Islet of Langerhans (tissue), 1 donor: ENCODE data around the gene TNPO3.
"Not testable (repeated sequence)": the region's sequence is repeated elsewhere in the genome, so short reads cannot be mapped to it uniquely, and the experiment has no call there.

Experiments
- FAIRE-seq: peaks from one replicate; lab custom pipeline; 2011; peaks lifted over from hg19 to GRCh38; lab: Jason Lieb, UNC

TNPO3 gene

DNA sequence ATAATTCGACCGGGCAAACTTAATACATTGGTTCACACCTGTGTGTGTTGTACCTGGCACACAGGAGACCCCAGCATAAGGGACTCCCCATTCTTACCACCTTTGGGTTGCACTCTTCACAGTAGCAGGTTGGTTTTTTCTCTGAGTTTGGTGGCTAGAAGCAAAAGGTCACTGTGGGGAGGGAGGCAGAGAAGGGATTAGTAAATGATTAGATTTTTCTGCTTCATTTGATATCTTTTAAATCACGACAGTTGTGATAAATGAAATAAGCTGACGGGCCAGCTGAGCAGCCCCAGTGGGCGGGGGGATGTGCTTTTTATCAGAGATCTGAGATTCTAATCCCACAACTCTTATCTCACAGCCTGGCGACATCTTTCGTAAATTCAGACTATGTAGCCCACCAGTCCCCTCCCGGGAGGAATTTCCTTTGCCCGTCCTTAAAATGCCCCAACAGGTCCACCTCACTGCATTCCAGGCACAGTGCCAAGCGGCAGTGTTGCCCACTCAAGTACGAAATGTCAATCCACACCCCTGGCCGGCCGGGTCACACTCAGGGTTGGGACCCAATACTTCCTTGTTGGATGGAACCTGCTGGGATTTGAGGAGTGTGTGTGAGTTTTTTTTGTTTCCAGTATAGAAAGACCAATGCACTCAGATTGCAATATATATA lies 133.9 kb downstream of the TNPO3 start:
- no peak for FAIRE-seq

- no peak for FAIRE-seq
Observed at GRCh38 chr7:128919881-128920799, 134.8 kb downstream of the TNPO3 start.

DNA sequence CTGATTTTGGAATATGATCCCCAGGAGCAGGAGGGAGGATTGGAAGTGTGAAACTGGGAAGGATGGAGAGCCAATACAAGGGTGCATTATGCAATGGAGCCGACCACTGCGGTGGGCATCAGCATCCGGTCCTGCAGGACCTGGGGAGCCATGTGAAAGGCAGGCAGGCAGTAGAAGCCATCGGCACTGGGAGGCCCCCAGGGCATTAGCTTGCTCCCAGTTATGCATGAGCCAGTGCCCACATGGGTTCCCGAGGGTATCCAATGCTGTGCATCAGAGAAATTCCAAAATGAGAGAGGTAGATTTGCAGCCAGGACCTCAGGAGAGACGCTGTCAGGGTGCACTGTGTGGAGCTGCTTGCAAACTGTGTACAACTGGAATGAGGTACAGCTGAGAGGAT lies 135.7 kb downstream of the TNPO3 start:
- FAIRE-seq, result no peak

GRCh38 chr7:128918016-128918665 lies 136.8 kb downstream of the TNPO3 start:
- no peak for FAIRE-seq

DNA sequence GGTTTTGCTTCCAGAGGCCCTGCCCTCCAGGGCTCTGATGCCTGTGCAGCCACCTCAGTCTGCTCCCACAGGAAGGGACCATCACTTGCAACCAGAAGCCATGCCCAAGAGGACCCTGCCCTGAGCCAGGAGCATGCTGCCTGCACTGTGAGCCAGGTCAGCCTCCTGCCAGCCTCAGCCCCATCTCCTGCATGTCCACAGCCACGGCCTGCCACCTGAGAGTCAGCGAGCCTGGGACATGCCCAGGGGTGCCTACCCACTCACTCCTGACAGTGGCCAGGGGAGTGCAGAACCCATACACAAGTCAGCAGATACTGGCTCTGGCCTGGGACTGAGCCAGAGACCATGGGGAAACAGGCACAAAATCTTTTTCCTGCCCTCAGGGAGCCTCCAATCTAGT lies 137.8 kb downstream of the TNPO3 start:
- FAIRE-seq, result no peak

DNA sequence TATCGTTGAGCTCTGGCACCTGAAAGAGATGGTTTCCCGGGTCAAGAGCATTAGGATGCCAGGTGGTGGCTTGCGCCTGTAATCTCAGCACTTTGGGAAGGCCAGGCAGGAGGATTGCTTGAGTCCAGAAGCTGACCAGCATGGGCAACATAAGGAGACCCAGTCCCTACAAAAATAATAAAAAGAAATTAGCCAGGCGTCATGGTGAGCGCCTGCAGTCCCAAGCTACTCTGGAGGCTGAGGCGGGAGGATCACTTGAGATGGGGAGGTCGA lies 138.3 kb downstream of the TNPO3 start:
- no peak for FAIRE-seq

DNA sequence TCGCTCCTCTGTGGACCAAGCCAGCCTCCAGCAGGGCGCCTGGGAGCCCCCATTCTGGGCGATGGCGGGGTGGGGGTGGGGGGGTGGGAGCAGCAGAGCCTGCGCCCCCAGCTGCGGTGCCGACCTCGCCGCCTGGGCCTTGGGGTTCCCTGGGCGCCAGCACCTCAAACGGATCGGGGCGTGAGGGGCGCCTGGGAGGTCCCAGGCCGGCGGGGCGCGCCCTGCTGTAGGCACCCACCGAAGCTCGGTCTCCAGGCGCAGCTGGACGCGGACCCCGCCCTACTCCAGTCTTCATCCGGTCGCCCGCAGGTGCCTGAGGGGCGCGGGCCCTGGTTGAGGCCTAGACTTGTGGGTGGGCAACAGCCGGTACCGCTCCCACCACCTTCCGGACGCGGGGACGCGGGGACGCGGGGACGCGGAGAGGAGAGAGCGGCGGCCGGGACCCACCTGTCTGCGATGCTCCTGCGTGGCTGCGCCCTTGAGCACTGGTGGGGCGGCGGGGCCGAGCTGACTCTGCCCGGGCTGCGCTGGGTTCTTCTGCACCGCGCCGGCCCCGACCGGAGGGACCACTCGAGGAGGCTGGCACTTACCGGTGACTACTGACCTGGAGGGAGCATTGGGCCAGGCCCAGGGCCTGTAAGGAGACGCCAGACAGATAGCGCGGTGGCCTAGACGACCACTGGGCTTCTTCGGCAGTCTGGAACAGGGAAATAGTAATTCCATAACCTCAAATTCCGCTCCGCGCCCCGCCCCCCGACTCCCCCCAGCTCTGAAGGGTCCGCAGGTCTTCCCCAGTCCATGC lies 138.9 kb downstream of the TNPO3 start:
- FAIRE-seq, result no peak

DNA sequence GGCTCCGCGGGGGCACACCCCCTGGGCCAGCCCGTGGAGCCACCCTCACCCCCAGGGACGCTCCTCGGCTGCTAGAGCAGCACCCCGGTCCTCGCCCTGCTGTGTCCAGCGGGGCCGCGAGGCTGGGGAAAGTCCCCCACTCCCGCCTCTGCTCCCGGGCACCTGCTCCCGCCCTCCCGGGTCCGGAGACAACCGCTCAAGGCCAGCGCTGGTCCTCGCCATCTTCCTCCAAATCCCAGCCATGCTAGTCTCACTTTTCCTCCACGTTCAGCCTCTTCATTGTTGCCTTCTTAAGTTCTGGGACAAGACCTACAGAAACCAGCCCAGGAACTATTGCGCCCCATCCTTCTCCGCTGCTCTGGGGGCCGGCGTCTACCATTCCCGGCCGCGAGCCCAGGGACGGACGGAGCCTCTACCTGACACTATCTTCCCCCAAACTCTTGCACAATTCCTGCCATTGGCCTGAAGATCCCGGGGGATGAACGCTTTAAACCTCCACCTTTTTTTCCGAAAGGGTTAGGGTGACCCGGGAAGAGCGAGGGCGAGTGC lies 139.6 kb downstream of the TNPO3 start:
- no peak for FAIRE-seq

DNA sequence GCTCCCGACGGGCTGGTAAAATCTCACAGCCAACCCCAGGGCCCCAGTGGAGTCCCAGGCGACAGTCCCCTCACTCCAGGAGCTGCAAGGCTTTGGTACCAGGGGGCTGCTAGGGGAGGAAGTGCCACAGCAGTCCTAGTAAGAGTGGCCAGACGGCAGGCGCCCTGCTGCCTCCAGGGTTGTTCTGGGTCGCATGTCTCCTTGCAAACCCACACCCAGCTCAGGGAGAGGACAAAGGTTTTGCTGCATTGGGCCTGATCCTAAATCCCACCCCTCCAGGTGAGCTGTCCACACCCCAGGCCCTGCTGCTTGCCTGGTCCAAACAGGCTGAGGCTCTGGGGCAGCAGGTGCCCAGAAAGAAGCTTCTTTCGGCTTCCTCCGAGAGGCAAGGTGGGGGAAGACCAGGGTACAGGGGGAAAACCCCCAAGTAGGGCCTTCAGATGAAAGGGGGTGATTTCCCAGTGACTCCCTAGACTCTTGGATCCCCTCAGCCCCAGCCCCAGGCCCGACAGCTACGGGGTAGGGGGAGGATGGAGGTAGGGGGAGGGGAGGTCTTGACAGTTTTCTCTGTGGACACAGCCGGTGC lies 140.3 kb downstream of the TNPO3 start:
- FAIRE-seq, result no peak

DNA sequence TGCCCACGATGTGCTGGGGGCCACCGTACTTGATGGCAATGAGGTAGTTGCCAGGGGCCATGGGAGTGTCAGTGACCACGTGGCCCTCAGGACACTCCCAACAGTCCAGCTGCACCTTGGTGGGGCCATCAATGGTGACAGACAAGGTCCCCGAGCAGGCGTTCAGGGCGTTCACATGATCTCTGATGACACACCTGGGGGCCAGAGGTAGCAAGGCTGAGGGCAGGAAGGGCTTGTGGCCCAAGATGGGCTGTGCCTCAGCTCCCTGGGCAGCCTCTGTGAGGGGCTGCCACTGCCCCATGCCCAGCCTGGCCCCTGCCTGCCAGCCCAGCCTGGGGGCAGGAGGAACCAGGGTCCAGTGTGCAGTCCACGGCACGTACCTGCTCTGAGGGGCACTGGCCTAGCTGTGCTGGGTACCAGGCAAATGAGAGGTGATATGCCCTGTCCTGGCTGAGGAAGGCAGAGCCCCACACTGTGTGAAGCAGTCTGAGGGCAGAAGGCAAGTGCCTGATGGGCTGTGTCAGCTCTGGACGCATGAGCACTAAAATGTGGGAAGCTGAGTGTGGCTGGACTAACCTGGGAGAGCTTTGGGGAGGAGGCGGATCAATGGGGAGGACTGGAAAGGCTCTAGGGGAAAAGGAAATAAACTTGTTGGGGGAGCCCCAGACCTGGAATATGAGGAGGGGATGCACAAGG lies 140.9 kb downstream of the TNPO3 start:
- FAIRE-seq, result no peak

- not testable (repeated sequence) for FAIRE-seq
Observed at GRCh38 chr7:128912709-128913495, 142.0 kb downstream of the TNPO3 start.

DNA sequence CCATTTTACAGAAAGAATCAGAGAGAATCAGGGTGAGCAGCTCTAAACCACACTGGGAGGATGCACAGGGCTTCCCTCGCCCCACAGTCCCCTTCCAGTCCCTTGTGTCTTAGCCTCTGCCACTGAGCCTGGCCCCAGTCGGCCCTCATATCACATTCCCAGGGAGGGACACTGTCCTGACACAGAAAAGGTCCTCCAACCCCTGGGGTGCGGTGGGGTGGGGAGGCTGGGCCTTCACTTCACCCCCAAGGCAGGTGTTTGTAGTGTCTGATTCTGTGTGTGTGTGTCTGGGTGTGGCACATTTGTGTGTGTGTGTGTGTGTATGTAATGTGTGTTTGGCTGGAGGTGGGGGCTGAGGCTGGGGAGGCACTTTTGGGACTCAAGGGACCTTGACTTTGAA lies 142.6 kb downstream of the TNPO3 start:
- FAIRE-seq, result no peak

DNA sequence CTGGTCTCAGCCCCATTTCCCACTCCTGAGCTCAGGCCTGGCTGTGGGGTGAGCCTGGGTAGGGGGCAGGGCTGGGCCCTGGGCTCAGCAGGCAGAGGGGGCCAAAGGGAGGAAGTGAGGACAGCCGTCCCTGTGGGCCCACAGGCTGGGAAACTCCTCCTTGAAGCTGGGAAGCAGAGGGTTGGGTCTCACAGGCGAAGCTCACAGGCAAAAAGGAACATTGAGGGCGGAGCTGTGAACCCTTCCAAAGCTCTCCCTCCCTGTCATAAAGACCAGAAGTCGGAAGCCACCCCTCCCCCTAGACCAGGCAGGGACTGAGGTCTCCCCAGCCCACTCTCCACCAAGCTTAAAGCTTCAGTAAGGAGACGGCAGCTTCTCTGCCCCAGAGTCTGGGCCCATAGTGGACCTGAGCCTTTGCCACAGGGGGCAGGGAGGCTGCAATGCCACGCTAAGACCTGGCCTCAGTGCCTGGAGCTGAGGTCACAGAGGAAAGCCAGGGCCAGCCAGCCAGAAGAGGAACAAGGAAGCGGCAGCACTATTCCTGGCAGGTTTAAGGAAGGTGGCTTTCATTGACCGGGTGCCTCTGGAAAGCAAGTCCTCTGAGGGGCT lies 143.4 kb downstream of the TNPO3 start:
- FAIRE-seq, result no peak

GRCh38 chr7:128910569-128910945 lies 144.4 kb downstream of the TNPO3 start, which contains the start of gene KCP:
Gene KCP (minus strand): TSS chr7:128910709. CDS start chr7:128910676, 33 bp downstream.
- no peak for FAIRE-seq

DNA sequence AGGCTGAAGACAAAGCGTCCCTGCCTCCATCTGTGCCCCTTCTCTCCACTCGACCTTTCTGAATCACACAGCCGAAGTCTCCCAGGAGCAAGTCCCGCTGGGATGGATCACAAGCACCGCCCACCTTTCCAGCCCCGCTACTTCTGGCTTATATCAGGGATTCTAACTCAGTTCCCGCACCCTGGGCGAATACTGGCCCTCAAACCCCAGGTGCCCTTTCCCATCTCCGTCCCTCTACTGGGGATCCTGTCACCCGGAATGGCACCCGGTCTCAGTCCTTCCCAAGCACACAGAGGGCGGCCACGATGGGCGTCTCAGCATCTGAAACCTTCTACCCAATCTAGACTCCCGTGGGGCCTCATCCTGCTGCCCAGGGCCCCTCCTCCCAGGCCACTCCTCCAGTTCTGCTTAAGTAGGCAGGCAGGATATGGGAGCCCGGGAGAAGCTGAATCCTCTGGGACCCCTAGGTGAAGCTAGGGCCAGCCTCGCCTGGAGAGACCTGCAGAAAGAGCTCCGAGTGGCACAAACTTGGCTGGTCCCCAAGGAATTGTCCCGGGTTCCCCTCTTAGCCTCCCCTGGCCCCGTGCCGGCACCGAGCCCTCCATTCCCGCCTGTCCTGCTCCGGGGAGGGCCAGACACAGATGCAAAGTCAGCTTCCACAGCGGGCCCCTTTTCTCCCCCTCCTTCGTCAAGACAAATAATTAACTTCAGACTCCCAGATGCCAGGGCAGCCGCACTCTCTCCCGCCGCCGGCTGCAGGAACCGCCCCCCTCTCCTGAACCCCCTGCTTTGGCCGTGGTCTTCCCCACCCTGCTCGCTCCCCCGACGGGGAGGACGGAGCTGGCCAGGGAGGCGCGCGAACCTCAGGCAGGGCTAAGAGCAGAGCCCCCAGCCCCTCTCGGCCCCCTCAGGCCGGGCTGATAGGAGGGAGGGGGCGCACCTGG lies 145.0 kb downstream of the TNPO3 start:
- no peak for FAIRE-seq

- no peak for FAIRE-seq
Observed at GRCh38 chr7:128908750-128909624, 145.9 kb downstream of the TNPO3 start.

DNA sequence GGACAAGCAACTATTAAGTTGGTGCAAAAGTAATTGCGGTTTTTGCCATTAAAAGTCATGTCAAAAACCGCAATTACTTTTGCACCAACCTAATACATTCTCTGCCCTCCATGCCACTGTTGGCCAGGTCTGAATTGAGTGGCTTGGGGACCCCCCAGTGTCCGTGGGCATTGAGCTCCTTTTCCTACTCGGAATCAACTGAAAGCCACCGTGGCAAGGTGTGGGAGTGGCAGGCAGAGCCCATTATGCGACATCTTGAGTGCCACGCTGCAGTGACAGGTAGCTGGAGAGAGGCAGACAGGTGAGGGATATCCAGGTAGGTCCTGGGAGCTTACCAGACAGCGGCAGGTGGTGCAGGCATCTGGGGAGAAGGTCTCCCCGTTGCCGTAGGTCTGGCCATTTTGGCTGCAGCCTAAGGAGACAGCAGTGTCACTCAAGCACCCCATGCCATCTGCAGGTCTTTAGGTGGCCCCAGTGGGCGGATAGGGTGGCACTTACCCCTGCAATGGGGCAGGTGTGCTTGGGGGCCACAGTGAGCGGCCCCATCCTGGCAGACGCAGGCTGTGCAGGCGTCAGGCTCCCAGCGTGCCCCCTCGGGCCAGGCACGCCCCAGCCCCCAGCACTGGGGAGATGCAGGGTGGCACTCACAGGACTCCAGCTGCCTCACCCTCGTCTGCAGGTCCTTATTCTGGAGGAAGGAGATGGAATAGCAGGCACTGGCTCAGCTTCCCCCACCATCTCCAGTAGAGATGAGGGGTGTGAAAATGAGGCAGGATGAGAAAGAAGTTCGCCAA lies 147.9 kb downstream of the TNPO3 start:
- no peak for FAIRE-seq
